HG03095 (cell line): ENCODE measurements around the gene SCARB2.

Source experiments
- ATAC-seq: cut with Tn5 transposase; IDR thresholded peaks from one replicate; pipeline ENCODE4 v1.9.1; 2021; ENCODE audit warnings: moderate library complexity; ENCODE audit not compliant: unreplicated experiment

Gene SCARB2

DNA sequence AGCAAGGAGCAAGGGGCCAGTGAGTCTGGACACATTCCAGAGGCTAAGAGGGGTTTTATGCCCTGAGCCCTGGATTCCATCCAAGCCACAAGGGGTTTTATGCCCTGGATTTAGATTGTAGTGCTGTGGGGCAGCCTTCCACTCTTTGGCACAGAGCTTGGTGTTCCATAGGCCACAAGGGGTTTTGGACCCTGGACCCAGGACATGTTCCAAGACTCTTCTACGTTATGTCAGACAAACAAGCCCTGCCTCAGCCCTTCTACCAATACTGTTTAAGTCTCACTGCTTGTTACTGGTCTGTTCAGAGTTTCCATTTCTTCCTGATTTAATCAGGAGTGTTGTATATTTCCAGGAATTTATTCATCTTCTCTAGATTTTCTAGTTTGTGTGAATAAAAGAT is 12.8 kb upstream of the SCARB2 start:
- no peak for ATAC-seq

DNA sequence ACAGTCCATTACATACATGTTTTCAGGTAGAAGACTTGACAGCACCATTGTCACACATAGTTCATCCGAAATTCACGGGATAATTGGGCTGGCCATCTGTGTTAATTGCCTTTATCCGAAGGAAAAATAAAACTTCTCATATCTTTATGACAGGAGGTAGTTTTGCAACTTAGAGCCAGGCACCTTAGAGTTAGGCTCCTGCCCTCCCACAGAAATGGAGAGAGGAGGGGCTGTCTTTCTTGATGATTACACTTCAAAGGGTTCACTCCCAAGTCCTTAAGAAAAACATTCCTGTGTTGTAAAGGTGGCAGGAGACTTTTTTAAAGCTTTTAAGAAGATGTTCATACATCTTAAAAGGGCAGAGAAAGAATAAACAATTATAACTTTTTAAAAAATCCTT is 10.5 kb upstream of the SCARB2 start:
- no peak for ATAC-seq

DNA sequence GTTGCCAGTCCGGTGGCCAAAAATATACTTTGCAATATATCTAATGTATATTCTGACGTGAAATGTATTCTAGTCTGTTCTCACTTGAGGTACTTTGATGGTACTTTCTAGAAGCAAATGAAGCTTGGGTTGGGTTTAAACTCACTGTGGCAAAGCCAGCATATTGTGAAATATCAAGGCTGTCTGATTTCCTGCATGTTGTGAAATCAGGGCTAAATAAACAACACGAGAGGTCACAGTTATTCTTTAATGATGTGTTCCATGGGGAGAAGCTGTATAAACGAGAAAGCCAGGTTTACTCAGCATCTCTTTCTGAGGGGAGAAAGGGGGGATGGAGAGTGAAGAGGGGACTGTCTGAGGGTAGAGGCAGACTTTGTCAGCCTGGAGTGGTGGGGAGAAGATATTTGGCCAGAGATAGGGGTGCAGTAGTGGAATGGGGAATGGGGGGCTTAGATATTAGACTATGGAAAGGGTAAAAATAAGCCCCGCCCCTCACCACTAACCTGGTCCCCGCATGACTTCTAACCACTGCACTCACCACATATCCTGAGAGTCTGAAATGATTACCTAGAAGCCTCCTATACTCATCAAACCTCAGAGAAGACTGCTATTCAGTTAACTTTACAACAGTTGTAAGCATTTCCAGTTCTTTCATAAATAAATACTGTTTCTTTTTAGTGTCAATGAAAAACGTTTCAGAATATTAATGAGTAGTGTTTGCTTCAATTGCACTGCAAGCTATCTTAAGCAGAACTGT is 5.9 kb upstream of the SCARB2 start:
- ATAC-seq, result no peak

DNA sequence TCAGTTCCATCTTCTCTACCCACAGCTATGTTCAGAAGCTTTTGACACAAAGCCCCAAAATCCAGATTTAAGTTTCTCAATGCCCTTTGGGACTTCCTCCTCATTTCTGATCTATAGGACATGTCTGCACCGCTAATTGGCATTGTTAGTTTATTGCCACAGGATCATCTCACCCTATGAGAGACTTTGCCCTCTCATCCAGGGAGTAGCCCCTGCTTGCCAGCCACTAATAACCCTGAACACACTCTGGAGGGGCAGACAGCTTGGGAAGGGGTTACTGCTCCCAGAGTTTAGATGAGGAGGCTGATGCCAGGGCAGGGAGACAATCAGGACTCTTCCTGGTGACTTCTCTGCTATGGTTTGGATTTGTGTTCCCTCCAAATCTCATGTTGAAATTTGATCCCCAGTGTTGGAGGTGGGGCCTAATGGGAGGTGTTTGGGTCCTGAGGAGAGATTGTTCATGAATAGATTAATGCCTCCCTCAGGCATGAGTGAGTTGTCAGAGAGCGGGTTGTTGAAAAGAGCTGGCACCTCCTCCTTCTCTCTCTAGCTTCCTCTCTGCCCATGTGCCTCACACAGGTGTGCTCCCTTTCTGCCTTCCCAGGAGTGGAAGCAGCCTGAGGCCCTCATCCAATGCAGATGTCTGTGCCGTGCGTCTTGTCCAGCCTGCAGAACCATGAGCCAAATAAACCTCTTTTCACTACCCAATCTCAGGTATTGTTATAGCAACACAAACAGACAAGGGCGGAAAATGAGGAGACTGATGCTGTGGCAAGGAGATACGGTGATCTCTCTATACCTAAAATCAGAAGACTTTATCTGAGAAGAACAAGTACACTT is 3.6 kb upstream of the SCARB2 start:
- ATAC-seq, result no peak

DNA sequence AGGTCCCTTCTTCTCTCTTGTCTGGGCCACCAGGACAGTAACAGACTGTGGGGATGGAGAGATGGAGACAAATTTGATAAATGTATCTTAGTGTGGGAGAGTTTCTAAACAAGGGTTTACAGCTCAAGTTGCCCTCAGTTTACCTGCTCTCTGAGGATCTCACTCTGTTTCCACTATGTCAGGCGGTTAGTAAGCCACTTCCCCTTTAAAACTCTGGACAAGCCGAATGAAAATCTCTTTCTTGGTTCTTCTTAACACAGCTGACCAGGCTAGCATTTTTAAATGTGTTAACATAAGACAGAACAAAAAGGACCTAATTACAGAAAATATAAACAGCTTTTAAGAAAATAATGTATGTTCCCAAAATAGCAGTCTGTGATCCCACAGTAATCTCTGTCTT is 2.9 kb upstream of the SCARB2 start:
- no peak for ATAC-seq

DNA sequence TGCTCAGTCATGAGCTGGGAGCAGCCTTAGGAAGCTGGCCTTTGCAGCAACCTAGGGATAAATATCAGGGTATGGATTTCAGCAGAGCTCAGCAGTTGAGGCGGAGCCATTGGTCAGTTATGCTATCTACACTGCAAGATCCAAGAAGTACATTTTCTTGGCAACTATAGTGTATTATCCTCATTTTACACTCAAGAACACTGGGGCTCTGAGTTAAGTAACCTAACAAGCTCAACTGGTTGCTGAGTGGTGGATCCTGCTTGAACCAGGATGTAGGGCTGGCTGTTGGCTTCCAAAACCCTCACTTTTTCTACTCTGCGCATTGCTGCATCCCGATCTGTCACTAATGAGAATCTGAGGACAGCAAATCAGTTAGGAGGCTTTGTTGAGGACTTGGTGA is 1.5 kb upstream of the SCARB2 start:
- ATAC-seq, result no peak

DNA sequence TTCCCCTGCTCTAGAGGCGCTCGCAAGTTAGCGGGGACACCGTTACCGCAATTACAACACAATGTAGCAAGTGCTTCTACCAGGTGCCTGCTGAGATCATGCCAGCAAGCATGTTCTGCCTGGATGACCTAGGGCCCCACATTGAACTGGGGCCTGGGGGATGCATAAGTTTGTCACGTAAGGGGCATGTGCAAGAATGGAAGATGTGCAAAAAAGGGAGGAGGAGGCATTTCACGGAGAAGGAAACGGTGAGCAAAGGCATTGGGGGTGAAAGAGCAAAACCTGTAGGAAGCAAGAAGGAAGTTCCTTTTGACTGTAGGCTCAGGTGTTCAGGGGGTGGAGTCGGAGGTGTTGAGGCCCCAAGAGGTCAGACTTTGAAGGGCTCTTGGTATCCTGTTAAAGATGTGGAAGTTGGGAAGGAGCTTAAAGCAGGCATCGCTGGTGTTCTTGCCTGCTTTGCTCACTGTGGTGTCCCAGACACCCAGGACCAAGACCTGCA is 602 bp upstream of the SCARB2 start:
- no peak for ATAC-seq

DNA sequence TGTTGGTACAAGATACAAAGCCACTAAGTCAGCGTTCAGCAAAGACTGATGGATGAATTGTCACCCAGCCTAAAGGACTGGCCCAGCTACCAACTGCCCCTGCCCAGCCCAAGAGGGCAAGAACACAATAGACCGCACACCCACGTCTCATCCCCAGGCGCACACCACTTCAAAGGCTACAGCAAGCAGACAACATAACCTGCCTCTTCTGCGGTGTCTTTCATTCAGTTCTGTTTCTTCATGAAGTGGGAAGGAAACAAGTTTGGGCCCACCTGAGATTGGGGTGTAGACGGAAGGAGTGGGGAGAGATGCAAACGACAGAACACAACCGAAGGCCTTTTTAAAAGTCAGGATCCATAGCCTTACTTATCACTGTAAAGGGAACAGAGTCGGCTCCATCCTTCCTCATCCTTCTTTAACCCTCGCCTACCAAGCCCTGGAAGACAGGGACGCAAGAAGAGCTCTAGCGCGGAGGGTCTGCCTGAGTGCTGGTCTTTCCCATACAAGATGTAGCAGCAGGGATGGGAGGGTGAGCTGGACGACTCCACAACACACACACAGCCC is 691 bp downstream of the SCARB2 start:
- ATAC-seq, result no peak

DNA sequence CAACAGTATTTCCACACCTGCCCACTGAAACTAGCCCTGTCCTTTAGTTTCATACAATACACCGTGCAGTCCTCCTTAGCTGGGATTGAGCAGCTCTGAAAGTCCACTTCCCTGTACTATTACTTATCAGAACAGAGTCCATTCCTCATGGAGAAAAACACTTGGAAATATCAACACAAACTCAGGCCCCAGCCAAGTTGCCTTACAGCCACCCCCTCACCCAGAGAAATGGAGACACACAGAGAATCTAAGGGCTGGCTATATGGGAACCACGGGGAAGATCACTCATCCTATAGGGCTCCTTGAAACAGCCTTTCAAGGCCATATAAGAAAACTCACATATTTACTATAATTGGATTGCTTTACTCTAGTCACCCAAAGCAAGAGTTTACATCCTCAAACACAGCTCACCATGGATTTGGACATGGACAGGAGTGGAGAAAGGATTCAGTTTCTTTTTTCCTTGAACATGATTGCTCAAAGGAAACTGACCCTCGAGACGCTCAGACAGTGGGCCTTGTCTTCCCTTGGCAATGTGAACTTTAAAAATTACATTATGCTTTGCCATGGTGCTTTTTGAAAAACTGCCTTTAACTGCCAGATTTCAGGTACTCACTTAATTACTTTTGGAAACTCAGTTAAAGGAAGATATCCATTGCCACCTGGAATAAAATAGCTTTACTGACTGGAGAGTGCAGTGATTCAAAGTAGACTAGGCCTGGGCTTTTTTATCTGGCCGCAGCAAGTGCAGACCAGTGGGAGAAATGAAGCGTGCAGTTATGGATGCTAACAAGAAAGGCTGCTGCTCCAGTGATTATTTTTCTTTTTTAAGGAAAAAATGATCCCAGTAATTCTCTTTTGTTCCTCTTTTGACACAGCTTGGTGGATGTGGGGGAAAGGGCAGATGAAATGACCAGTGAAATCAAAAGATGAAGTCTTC is 1.6 kb downstream of the SCARB2 start:
- no peak for ATAC-seq

DNA sequence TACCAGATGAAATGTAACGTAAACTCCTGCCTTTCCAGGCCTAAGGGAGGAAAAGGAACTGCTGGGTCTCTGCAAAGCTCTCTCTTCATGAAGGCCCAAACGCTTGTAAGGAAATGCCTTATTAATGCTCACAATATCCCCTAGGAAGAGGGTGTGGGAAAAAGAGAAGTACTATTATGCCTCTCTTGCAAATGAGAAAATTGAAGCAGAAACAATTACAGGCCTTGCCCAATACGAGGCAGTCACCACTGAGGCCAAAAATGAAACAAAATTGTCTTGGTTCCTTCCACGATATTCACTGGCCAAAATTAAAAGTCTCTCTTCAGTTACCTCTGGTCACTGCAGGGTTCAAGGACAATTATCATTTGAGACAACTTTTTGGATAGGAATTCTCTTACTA is 3.2 kb downstream of the SCARB2 start:
- no peak for ATAC-seq

DNA sequence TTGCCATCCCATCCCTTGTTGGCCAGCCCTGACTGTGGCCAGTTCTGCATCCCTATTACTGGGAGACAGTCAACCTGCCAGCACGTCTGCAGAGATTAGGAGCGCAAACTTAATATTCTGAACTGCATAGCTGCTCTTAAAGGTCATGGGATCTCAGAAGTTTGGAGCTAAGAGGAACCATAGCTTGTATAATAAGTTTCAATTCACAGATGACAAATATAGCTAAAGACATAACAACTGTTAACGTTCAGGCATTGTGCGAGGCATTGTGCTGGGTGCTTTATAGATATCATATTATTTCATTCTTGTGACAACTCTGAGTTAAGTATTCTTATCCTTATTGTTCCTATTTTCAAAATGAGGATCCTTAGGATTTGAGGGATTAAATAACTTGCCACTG is 3.7 kb downstream of the SCARB2 start:
- no peak for ATAC-seq

DNA sequence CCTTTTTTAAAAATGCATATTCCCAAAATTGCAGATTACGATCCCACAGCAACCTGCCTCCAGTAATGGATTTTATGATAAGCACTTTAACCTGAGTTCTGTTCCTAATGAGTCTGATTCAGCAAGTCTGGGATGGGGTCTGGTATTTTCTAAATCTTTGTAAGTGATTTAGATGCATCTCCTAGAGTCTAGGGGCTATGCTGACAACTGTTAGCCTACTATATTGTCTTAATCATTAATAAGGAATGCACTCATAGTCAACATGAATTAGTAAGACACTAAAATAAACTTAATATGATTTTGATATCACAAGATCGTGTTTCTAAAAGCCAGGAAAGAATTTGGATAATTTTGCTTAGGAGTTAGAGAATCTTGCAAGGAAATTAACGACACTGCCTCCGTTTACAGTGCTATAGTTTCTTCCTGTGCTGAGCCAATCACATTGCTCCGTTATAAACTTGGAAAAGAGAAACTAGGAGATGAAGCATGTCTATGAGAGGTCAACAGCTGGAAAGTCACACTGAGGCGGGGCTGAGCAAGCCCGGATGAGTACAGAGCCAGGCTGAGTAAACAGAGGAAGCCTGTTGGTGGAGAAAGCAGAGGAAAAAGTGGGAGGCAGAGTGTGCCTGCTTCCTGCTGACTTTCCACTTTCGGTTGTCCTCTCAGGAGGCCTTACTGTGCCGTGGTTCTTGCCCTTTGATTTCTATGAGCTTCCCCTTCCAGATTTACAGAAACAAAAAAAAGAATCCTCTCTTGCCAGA is 5.4 kb downstream of the SCARB2 start:
- ATAC-seq, result no peak

DNA sequence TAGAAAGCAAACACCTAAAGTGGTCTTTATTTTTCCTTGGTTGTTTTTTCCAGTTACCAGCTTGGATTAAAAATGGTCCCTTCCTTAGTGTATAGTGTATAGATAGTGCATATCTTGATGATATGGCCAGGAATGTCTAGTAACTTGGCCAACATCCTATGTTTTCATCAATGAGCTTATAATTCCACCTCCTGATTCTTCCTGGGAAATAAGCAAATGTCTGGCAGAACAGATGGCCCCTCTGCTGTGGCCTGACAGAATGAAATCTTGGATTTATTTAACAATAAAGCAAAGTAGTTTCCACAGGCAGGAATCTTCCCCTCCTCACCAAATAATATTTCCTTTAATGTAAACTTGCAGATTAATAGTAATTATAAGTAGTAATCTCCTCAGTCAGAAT is 6.1 kb downstream of the SCARB2 start:
- no peak for ATAC-seq

DNA sequence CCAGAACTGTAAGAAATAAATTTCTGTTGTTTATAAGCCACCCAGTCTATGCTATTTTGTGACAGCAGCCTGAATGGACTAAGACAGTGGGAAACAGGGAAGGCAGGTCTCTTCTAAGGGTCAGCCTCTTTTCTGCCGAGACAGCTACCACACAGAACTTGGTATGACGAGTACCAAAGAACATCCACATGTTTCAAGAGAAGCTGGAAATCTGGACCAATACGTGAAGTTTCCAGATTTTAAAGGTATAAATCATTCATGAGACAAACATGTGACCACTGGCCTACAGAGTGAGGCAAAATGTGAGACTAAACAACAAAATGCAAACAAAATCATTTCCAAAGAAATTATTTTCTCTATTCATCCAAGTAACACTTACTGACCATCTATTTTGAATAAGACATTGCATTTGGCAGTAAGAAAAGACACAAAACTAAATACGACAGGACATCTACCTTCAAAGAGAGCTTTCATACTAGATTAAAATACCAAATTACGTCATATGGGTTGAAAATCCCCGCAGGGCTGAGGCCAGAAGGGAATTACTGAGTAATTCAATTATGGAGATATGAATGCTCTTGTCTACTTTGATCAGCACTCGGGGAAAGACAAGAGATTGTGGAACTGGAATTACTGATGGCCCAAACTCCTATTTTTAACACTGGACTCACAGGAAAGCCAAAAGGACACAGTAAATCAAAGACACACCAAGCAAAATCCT is 7.2 kb downstream of the SCARB2 start:
- ATAC-seq, result no peak

DNA sequence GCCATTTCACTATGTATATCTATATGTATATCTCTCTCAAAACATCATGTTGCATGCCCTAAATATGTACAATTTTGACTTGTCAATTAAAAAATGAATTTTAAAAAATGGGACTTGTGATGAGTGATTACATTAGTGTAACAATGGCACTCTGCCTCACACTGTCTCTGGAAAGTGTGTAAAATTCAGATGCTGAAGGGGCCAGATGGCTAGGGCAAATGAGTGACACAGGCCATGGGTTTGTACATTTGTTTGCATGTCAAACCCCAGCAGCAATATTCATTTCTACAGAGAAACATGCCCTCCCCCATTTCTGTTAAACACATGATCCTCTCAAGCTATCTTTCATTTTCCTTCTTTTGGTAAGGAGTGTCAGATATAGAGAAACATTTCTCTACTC is 8.1 kb downstream of the SCARB2 start:
- no peak for ATAC-seq

DNA sequence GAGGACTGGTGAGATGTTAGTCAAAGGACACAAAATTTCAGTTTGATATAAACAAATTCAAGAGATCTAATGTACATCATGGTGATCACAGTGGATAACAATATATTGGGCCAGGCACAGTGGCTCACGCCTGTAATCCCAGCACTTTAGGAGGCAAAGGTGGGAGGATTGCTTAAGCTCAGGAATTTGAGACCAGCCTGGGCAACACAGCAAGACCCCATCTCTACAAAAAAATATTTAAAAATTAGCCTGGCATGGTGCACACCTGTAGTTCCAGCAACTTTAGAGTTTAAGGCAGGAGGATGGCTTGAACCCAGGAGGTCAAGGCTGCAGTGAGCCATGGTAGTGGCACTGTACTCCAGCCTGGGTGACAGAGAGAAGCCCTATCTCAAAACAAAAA is 8.7 kb downstream of the SCARB2 start:
- no peak for ATAC-seq

DNA sequence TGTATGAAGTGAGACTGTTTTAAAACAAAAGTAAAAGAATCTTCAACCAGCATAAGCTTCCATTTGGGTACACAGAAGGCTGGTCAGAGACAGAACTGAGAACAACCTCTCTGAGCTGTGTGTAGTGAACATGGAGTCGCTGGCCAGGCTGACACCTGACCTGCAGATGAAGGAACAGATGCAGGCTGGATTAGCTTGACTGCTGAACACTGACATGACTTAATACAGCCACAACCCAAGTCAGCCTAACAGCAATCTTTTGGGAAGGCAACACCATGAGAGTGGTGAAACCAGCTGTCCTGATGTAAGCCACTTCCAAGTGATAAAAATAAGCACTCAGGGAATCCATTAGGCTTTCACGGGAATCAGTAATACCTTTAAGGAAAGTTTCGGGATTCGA is 10.1 kb downstream of the SCARB2 start:
- ATAC-seq, result no peak

DNA sequence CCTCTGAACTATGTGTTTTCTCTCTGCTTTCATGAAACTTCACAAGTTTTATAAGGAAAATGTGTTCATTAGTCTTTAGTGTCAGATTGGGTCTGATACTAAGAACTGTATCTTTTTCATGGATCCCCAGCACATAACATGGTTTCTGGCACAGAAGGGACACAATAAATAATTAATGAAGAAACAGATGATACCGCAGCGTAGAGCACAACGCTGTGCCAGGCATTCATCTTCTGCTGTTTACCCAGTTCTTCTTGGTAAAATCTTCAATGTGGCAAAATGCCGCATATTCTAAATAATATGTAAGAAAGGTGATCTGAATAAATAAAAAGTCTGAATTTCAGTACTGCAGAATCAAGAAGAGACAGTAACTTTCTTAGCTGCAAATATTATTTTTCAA is 12.3 kb downstream of the SCARB2 start:
- ATAC-seq, result no peak

DNA sequence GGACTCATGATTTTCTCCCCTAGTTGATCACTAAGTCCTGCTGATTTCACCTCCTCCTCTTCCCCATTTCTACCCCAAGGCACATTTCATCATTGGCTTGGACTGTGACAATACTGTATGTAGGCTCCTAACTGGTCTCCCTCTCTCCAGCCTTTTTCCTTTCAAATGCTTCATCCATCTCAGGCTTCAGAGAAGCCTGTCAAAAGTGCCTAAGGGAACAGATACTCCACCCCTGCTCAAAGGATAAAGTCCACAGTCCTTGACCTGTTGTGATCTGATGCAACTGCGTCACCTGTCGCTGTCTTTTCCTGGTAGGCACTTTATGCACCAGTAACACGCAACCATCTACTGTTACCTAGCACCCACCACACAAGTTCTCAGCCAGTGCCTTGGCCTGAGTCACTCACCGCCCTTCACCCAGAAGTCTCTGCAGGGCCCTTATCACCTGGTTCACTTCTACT is 12.8 kb downstream of the SCARB2 start:
- ATAC-seq, result no peak
